Endodermal cell (in vitro differentiated cells): Measurements from ENCODE around the gene CALR3. TPM values are rescaled to one million over a fixed set of nuclear protein-coding genes. Genes with fewer than 3 reads are reported as not detected.

Experiments
- DNase-seq: peaks from one replicate; pipeline ENCODE4 v3.0.0-alpha.2; 2017
- H3K27ac ChIP-seq: 2 replicates; pipeline ENCODE4 v1.5.1; 2013; ENCODE audit warnings: mild to moderate bottlenecking, low read depth, low read length, moderate library complexity
- H3K27me3 ChIP-seq: 2 replicates; pipeline ENCODE4 v1.6.1; 2013; ENCODE audit warnings: mild to moderate bottlenecking, low read length, moderate library complexity; ENCODE audit not compliant: insufficient read depth, control insufficient read depth, poor library complexity, severe bottlenecking
- H3K36me3 ChIP-seq: 2 replicates; pipeline ENCODE4 v1.7.0; 2013; ENCODE audit warnings: mild to moderate bottlenecking, low read length, moderate library complexity; ENCODE audit not compliant: control insufficient read depth, insufficient read depth
- H3K4me1 ChIP-seq: one replicate; pipeline ENCODE4 v1.7.0; 2013; ENCODE audit warnings: low read length; ENCODE audit not compliant: control insufficient read depth, insufficient read depth
- H3K4me3 ChIP-seq: 2 replicates; pipeline ENCODE4 v1.5.1; 2013; ENCODE audit warnings: mild to moderate bottlenecking, low read length, moderate library complexity
- H3K9ac ChIP-seq: 2 replicates; pipeline ENCODE4 v1.6.1; 2013; ENCODE audit warnings: mild to moderate bottlenecking, low read length, moderate library complexity; ENCODE audit not compliant: poor library complexity, severe bottlenecking; ENCODE audit errors: extremely low read depth
- H3K9me3 ChIP-seq: 2 replicates; pipeline ENCODE4 v1.6.1; 2013; ENCODE audit warnings: mild to moderate bottlenecking, low read length, moderate library complexity; ENCODE audit not compliant: control insufficient read depth
- H3K27ac Mint-ChIP-seq: 2 replicates; pipeline ENCODE4 v1.8.0; 2020; ENCODE audit warnings: mixed read lengths
- H3K27me3 Mint-ChIP-seq: 2 replicates; pipeline ENCODE4 v1.8.0; 2021; ENCODE audit warnings: mild to moderate bottlenecking, mixed read lengths; ENCODE audit not compliant: insufficient read depth
- H3K36me3 Mint-ChIP-seq: 2 replicates; pipeline ENCODE4 v1.8.0; 2020; ENCODE audit warnings: low read depth, mixed read lengths
- H3K4me1 Mint-ChIP-seq: 2 replicates; pipeline ENCODE4 v1.8.0; 2020; ENCODE audit warnings: mixed read lengths
- H3K4me3 Mint-ChIP-seq: 2 replicates; pipeline ENCODE4 v1.8.0; 2020; ENCODE audit warnings: mild to moderate bottlenecking, moderate library complexity, mixed read lengths
- H3K9me3 Mint-ChIP-seq: 2 replicates; pipeline ENCODE4 v1.8.0; 2020; ENCODE audit warnings: mild to moderate bottlenecking, mixed read lengths
- CTCF ChIP-seq: fragments of 200-600 bp; sonication (generic); conservative IDR thresholded peaks from 2 replicates; pipeline ENCODE4 v1.5.0; 2021; ENCODE audit warnings: antibody characterized with exemption, mild to moderate bottlenecking
- WGBS, 2 experiments: methylation state at CpG; one replicate each; pipeline versions ENCODE4 v1.1.5 to v1.1.7; 2013; ENCODE audit warnings: missing lambda C conversion rate in 2 of 2, mixed read lengths in 1 of 2; ENCODE audit not compliant: insufficient coverage in 1 of 2, insufficient read length in 1 of 2; 5-methylcytosine and 5-hydroxymethylcytosine counted together
- total RNA-seq, 2 donors: library from RNA; stranded (reverse); fragmentation: NEBNext Ultra II Directional in 1 of 2; extraction: Animal tissue kit (Norgen Biotek cat#: 25700) in 1 of 2; gene quantifications; 2 replicates in 1 of 2; 3 replicates in 1 of 2; pipeline ENCODE4 v1.2.1, GENCODE V29; 2021

The CALR3 gene
- total RNA-seq, 2 donors from 2014 or later: 0.27 TPM; not detected in 1

GRCh38 chr19:16530540-16531379, 34.8 kb upstream of the CALR3 start:
- Histone ChIP-seq H3K4me1 (no peaks in the 10 kb centered on the region), H3K27ac (no peak overlapping the region), H3K9ac (no peak overlapping the region), H3K36me3 (peaks cover 91% of the 10 kb centered on the region), H3K27me3 (no peaks in the 10 kb centered on the region), H3K4me3 (no peak overlapping the region), H3K9me3 (no peaks in the 10 kb centered on the region)
- no peak overlapping the region for H3K4me3 Mint-ChIP-seq
- H3K4me1 Mint-ChIP-seq: no peaks in the 10 kb centered on the region
- no peak for DNase-seq
- H3K27me3 Mint-ChIP-seq: no peaks in the 10 kb centered on the region
- TF ChIP-seq CTCF: no peak
- no peaks in the 10 kb centered on the region for H3K9me3 Mint-ChIP-seq
- WGBS, 2 experiments: 96 to 98% methylated on average over 28 to 43 of the region's 43 CpGs
- no peak overlapping the region for H3K27ac Mint-ChIP-seq
- peaks cover 75% of the 10 kb centered on the region for H3K36me3 Mint-ChIP-seq

- Histone ChIP-seq H3K4me1 (no peaks in the 10 kb centered on the region), H3K27ac (no peak overlapping the region), H3K9ac (no peak overlapping the region), H3K27me3 (no peaks in the 10 kb centered on the region), H3K9me3 (no peaks in the 10 kb centered on the region), H3K36me3 (peaks cover 85% of the 10 kb centered on the region), H3K4me3 (no peak overlapping the region)
- peaks cover 76% of the 10 kb centered on the region for H3K36me3 Mint-ChIP-seq
- H3K4me3 Mint-ChIP-seq: no peak overlapping the region
- no peak for DNase-seq
- no peak for TF ChIP-seq CTCF
- no peaks in the 10 kb centered on the region for H3K4me1 Mint-ChIP-seq
- H3K9me3 Mint-ChIP-seq: no peaks in the 10 kb centered on the region
- no peaks in the 10 kb centered on the region for H3K27me3 Mint-ChIP-seq
- no peak overlapping the region for H3K27ac Mint-ChIP-seq
- WGBS, 2 experiments: 96 to 99% methylated on average over 21 to 25 of the region's 25 CpGs
Observed at GRCh38 chr19:16529466-16530144, 33.6 kb upstream of the CALR3 start.

GRCh38 chr19:16527971-16528521, 32.1 kb upstream of the CALR3 start:
- DNase-seq: peak; percentile 85
- H3K4me1 ChIP-seq: no peaks in the 10 kb centered on the region
- peaks cover 83% of the 10 kb centered on the region for H3K36me3 ChIP-seq
- no peaks in the 10 kb centered on the region for H3K9me3 ChIP-seq
- no peak overlapping the region for H3K9ac ChIP-seq
- no peak overlapping the region for H3K27ac Mint-ChIP-seq
- no peaks in the 10 kb centered on the region for H3K9me3 Mint-ChIP-seq
- H3K4me3 ChIP-seq: no peak overlapping the region
- H3K27me3 Mint-ChIP-seq: no peaks in the 10 kb centered on the region
- H3K4me1 Mint-ChIP-seq: no peaks in the 10 kb centered on the region
- H3K36me3 Mint-ChIP-seq: peaks cover 71% of the 10 kb centered on the region
- TF ChIP-seq CTCF: peak; percentile 77
- no peaks in the 10 kb centered on the region for H3K27me3 ChIP-seq
- no peak overlapping the region for H3K27ac ChIP-seq
- 92 to 98% methylated on average over 6 to 12 of the region's 12 CpGs for WGBS, 2 experiments
- no peak overlapping the region for H3K4me3 Mint-ChIP-seq
